Endodermal cell (in vitro differentiated cells): ENCODE measurements around the gene PRG3. TPM values are rescaled to one million over a fixed set of nuclear protein-coding genes. Genes with fewer than 3 reads are reported as not detected.
"Not testable (repeated sequence)": the region's sequence is repeated elsewhere in the genome, so short reads cannot be mapped to it uniquely, and the experiment has no call there.

Experiments
- DNase-seq: peaks from one replicate; pipeline ENCODE4 v3.0.0-alpha.2; 2017
- H3K27ac ChIP-seq: 2 replicates; pipeline ENCODE4 v1.5.1; 2013; ENCODE audit warnings: mild to moderate bottlenecking, low read depth, low read length, moderate library complexity
- H3K27me3 ChIP-seq: 2 replicates; pipeline ENCODE4 v1.6.1; 2013; ENCODE audit warnings: mild to moderate bottlenecking, low read length, moderate library complexity; ENCODE audit not compliant: insufficient read depth, control insufficient read depth, poor library complexity, severe bottlenecking
- H3K36me3 ChIP-seq: 2 replicates; pipeline ENCODE4 v1.7.0; 2013; ENCODE audit warnings: mild to moderate bottlenecking, low read length, moderate library complexity; ENCODE audit not compliant: control insufficient read depth, insufficient read depth
- H3K4me1 ChIP-seq: one replicate; pipeline ENCODE4 v1.7.0; 2013; ENCODE audit warnings: low read length; ENCODE audit not compliant: control insufficient read depth, insufficient read depth
- H3K4me3 ChIP-seq: 2 replicates; pipeline ENCODE4 v1.5.1; 2013; ENCODE audit warnings: mild to moderate bottlenecking, low read length, moderate library complexity
- H3K9ac ChIP-seq: 2 replicates; pipeline ENCODE4 v1.6.1; 2013; ENCODE audit warnings: mild to moderate bottlenecking, low read length, moderate library complexity; ENCODE audit not compliant: poor library complexity, severe bottlenecking; ENCODE audit errors: extremely low read depth
- H3K9me3 ChIP-seq: 2 replicates; pipeline ENCODE4 v1.6.1; 2013; ENCODE audit warnings: mild to moderate bottlenecking, low read length, moderate library complexity; ENCODE audit not compliant: control insufficient read depth
- H3K27ac Mint-ChIP-seq: 2 replicates; pipeline ENCODE4 v1.8.0; 2020; ENCODE audit warnings: mixed read lengths
- H3K27me3 Mint-ChIP-seq: 2 replicates; pipeline ENCODE4 v1.8.0; 2021; ENCODE audit warnings: mild to moderate bottlenecking, mixed read lengths; ENCODE audit not compliant: insufficient read depth
- H3K36me3 Mint-ChIP-seq: 2 replicates; pipeline ENCODE4 v1.8.0; 2020; ENCODE audit warnings: low read depth, mixed read lengths
- H3K4me1 Mint-ChIP-seq: 2 replicates; pipeline ENCODE4 v1.8.0; 2020; ENCODE audit warnings: mixed read lengths
- H3K4me3 Mint-ChIP-seq: 2 replicates; pipeline ENCODE4 v1.8.0; 2020; ENCODE audit warnings: mild to moderate bottlenecking, moderate library complexity, mixed read lengths
- H3K9me3 Mint-ChIP-seq: 2 replicates; pipeline ENCODE4 v1.8.0; 2020; ENCODE audit warnings: mild to moderate bottlenecking, mixed read lengths
- CTCF ChIP-seq: fragments of 200-600 bp; sonication (generic); conservative IDR thresholded peaks from 2 replicates; pipeline ENCODE4 v1.5.0; 2021; ENCODE audit warnings: antibody characterized with exemption, mild to moderate bottlenecking
- WGBS, 2 experiments: methylation state at CpG; one replicate each; pipeline versions ENCODE4 v1.1.5 to v1.1.7; 2013; ENCODE audit warnings: missing lambda C conversion rate in 2 of 2, mixed read lengths in 1 of 2; ENCODE audit not compliant: insufficient coverage in 1 of 2, insufficient read length in 1 of 2; 5-methylcytosine and 5-hydroxymethylcytosine counted together
- total RNA-seq, 2 donors: library from RNA; stranded (reverse); fragmentation: NEBNext Ultra II Directional in 1 of 2; extraction: Animal tissue kit (Norgen Biotek cat#: 25700) in 1 of 2; gene quantifications; 2 replicates in 1 of 2; 3 replicates in 1 of 2; pipeline ENCODE4 v1.2.1, GENCODE V29; 2021

Gene PRG3
- total RNA-seq, 2 donors from 2014 or later, result not detected

- no peak overlapping the region for H3K27ac ChIP-seq
- H3K27me3 ChIP-seq, result peaks cover 31% of the 10 kb centered on the region
- no peak for DNase-seq
- no peak overlapping the region for H3K4me3 Mint-ChIP-seq
- no peaks in the 10 kb centered on the region for H3K9me3 ChIP-seq
- H3K9me3 Mint-ChIP-seq, result no peaks in the 10 kb centered on the region
- H3K4me1 ChIP-seq, result peaks cover 17% of the 10 kb centered on the region
- no peak overlapping the region for H3K27ac Mint-ChIP-seq
- 83% methylated on average over 3 of the region's 3 CpGs; no CpG with 5 or more reads in 1 of the 2 experiments for WGBS, 2 experiments
- no peaks in the 10 kb centered on the region for H3K36me3 ChIP-seq
- peaks cover 33% of the 10 kb centered on the region for H3K27me3 Mint-ChIP-seq
- H3K4me1 Mint-ChIP-seq, result peaks cover 43% of the 10 kb centered on the region
- H3K4me3 ChIP-seq, result no peak overlapping the region
- H3K36me3 Mint-ChIP-seq, result no peaks in the 10 kb centered on the region
- TF ChIP-seq CTCF, result no peak
- no peak overlapping the region for H3K9ac ChIP-seq
These were observed 19.0 kb downstream of the PRG3 start for GRCh38 chr11:57361926-57362325.

- H3K9me3 Mint-ChIP-seq, H3K27ac Mint-ChIP-seq, H3K4me3 Mint-ChIP-seq, DNase-seq, H3K9ac ChIP-seq, H3K36me3 Mint-ChIP-seq, H3K4me3 ChIP-seq, H3K27ac ChIP-seq, H3K9me3 ChIP-seq, H3K36me3 ChIP-seq: not testable (repeated sequence)
- Mint-ChIP-seq H3K27me3 (peaks cover 34% of the 10 kb centered on the region), H3K4me1 (peaks cover 39% of the 10 kb centered on the region)
- Histone ChIP-seq H3K27me3 (peaks cover 26% of the 10 kb centered on the region), H3K4me1 (peaks cover 13% of the 10 kb centered on the region)
These were observed 19.5 kb downstream of the PRG3 start for GRCh38 chr11:57361420-57361819.

- H3K4me3 ChIP-seq, result no peak overlapping the region
- Mint-ChIP-seq H3K4me1 (peaks cover 40% of the 10 kb centered on the region), H3K27ac (no peak overlapping the region), H3K27me3 (peaks cover 32% of the 10 kb centered on the region), H3K36me3 (no peaks in the 10 kb centered on the region), H3K4me3 (no peak overlapping the region), H3K9me3 (no peaks in the 10 kb centered on the region)
- no peak overlapping the region for H3K9ac ChIP-seq
- peaks cover 13% of the 10 kb centered on the region for H3K4me1 ChIP-seq
- peaks cover 22% of the 10 kb centered on the region for H3K27me3 ChIP-seq
- TF ChIP-seq CTCF, result no peak
- H3K9me3 ChIP-seq, result no peaks in the 10 kb centered on the region
- WGBS, 2 experiments, result 97 to 100% methylated on average over 8 of the region's 8 CpGs
- no peak for DNase-seq
- no peak overlapping the region for H3K27ac ChIP-seq
- H3K36me3 ChIP-seq, result no peaks in the 10 kb centered on the region
These were observed 20.0 kb downstream of the PRG3 start for GRCh38 chr11:57360991-57361390.
